ENCODE measurements around the gene GOLGA8K.
"Not testable (repeated sequence)": the region's sequence is repeated elsewhere in the genome, so short reads cannot be mapped to it uniquely, and the experiment has no call there.

DNA sequence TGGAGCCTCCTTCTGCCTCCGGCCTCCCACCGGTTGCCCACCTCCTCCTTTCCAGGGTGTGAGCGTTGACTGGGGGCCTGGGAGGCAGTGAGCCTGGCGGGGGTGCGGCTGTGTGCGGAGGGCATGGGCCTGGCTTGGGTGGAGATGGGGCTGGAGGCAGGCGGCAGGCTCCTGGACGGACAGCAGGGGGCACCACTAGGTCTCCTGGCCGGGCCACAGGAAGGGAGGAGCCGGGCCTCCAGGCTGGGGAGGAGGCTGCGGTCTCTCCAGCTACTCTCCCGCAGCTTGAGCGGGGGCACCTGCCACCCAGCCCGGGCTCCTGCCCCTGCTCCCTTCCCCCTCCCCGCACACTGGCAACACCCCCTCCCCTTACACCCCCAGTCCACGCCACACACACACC, 38.1 kb downstream of the GOLGA8K start:
- not testable (repeated sequence) for TF ChIP-seq EZH2 (IDR thresholded peaks at IDR 0.05; ENCODE audit: insufficient read depth, poor library complexity, severe bottlenecking); EZH2phosphoT487 (IDR thresholded peaks at IDR 0.05; ENCODE audit: insufficient read depth, low read depth)

Data from GM23248 (cell line).